ENCODE data around the gene PTP4A1. TPM values are rescaled to one million over a fixed set of nuclear protein-coding genes. Genes with fewer than 3 reads are reported as not detected.

PTP4A1 gene
- total and polyA plus RNA-seq, 2 of the 13 experiments (the other 11 are each of a cell fraction or from before 2014, with no cell fraction given): 141 to 376 TPM

DNA sequence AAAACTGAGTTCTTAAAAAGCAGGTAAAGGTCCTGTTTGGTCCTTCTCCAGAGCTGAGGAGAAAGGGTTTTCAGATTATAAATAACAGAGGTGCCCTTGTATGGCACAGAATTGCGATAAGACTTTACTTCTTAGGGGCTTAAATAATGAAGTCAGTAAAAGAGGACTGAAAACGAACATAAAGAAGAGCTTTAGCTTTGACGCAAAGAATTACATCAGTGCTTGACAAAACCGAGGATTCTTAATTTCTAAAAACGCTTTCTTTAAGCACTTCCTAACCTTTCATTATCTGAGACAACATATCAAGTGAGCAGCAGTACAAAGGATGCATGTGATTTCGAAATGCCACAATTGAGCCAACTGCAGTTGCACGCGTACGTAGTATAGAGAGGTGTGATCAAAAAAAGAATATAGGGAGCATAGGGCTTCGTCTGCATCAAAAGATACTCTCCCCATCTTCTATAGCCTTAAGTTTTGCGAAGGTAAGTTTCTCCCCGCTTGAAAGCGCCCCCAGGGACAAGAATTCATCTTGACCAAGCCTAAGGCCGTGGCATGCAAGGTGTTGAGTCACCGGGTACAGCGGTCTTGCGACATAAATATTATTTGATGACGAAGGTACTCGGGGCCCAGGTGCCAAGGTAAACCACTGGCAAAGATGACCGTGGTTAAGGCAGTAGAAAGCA is 778 bp upstream of the PTP4A1 start (continued):
- TF ChIP-seq KAT7 (CRISPR knock-in tag; IDR thresholded peaks at IDR 0.05; ENCODE audit: borderline replicate concordance) (peak; percentile 71; the same call in 1 of the 2 replicates), THAP11 (CRISPR knock-in tag; IDR thresholded peaks at IDR 0.05) (peak; percentile 9; the same call in 1 of the 2 replicates), ETV5 (CRISPR knock-in tag; IDR thresholded peaks at IDR 0.05; ENCODE audit: borderline replicate concordance) (0 out of 2 replicates have a peak, but pooled peaks have one; percentile 9), NR2F6 (IDR thresholded peaks at IDR 0.05) (no peak), NR2F6 (CRISPR knock-in tag; IDR thresholded peaks at IDR 0.05) (0 out of 2 replicates have a peak, but pooled peaks have one; percentile 26), NBN (conservative IDR thresholded peaks at IDR 0.05) (no peak), ZBTB8A (CRISPR knock-in tag; IDR thresholded peaks at IDR 0.05; ENCODE audit: borderline replicate concordance, low read depth) (no peak), GATAD2A (CRISPR knock-in tag; IDR thresholded peaks at IDR 0.05) (peak; percentile 84), ZNF160 (CRISPR knock-in tag; IDR thresholded peaks at IDR 0.05) (no peak), MAF1 (CRISPR knock-in tag; IDR thresholded peaks at IDR 0.05; ENCODE audit: borderline replicate concordance) (0 out of 2 replicates have a peak, but pooled peaks have one; percentile 39), TRIM24 (CRISPR knock-in tag; IDR thresholded peaks at IDR 0.05) (no peak)
- TF ChIP-seq, protein P1, sequence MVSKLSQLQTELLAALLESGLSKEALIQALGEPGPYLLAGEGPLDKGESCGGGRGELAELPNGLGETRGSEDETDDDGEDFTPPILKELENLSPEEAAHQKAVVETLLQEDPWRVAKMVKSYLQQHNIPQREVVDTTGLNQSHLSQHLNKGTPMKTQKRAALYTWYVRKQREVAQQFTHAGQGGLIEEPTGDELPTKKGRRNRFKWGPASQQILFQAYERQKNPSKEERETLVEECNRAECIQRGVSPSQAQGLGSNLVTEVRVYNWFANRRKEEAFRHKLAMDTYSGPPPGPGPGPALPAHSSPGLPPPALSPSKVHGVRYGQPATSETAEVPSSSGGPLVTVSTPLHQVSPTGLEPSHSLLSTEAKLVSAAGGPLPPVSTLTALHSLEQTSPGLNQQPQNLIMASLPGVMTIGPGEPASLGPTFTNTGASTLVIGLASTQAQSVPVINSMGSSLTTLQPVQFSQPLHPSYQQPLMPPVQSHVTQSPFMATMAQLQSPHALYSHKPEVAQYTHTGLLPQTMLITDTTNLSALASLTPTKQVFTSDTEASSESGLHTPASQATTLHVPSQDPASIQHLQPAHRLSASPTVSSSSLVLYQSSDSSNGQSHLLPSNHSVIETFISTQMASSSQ (IDR thresholded peaks at IDR 0.05; ENCODE audit: low read depth): peak; percentile 36; the same call in 1 of the 2 replicates
- TF ChIP-seq, protein P1 (CRISPR knock-in tag; IDR thresholded peaks at IDR 0.05; ENCODE audit: borderline replicate concordance): no peak
- TF ChIP-seq, protein P2, sequence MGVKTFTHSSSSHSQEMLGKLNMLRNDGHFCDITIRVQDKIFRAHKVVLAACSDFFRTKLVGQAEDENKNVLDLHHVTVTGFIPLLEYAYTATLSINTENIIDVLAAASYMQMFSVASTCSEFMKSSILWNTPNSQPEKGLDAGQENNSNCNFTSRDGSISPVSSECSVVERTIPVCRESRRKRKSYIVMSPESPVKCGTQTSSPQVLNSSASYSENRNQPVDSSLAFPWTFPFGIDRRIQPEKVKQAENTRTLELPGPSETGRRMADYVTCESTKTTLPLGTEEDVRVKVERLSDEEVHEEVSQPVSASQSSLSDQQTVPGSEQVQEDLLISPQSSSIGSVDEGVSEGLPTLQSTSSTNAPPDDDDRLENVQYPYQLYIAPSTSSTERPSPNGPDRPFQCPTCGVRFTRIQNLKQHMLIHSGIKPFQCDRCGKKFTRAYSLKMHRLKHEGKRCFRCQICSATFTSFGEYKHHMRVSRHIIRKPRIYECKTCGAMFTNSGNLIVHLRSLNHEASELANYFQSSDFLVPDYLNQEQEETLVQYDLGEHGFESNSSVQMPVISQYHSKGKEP (CRISPR knock-in tag; IDR thresholded peaks at IDR 0.05): no peak
- TF ChIP-seq, protein P3, sequence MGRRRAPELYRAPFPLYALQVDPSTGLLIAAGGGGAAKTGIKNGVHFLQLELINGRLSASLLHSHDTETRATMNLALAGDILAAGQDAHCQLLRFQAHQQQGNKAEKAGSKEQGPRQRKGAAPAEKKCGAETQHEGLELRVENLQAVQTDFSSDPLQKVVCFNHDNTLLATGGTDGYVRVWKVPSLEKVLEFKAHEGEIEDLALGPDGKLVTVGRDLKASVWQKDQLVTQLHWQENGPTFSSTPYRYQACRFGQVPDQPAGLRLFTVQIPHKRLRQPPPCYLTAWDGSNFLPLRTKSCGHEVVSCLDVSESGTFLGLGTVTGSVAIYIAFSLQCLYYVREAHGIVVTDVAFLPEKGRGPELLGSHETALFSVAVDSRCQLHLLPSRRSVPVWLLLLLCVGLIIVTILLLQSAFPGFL (CRISPR knock-in tag; IDR thresholded peaks at IDR 0.05): 0 out of 2 replicates have a peak, but pooled peaks have one; percentile 28
- TF ChIP-seq, protein P4, sequence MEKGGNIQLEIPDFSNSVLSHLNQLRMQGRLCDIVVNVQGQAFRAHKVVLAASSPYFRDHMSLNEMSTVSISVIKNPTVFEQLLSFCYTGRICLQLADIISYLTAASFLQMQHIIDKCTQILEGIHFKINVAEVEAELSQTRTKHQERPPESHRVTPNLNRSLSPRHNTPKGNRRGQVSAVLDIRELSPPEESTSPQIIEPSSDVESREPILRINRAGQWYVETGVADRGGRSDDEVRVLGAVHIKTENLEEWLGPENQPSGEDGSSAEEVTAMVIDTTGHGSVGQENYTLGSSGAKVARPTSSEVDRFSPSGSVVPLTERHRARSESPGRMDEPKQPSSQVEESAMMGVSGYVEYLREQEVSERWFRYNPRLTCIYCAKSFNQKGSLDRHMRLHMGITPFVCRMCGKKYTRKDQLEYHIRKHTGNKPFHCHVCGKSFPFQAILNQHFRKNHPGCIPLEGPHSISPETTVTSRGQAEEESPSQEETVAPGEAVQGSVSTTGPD (CRISPR knock-in tag; IDR thresholded peaks at IDR 0.05): no peak
- TF ChIP-seq, protein P5, sequence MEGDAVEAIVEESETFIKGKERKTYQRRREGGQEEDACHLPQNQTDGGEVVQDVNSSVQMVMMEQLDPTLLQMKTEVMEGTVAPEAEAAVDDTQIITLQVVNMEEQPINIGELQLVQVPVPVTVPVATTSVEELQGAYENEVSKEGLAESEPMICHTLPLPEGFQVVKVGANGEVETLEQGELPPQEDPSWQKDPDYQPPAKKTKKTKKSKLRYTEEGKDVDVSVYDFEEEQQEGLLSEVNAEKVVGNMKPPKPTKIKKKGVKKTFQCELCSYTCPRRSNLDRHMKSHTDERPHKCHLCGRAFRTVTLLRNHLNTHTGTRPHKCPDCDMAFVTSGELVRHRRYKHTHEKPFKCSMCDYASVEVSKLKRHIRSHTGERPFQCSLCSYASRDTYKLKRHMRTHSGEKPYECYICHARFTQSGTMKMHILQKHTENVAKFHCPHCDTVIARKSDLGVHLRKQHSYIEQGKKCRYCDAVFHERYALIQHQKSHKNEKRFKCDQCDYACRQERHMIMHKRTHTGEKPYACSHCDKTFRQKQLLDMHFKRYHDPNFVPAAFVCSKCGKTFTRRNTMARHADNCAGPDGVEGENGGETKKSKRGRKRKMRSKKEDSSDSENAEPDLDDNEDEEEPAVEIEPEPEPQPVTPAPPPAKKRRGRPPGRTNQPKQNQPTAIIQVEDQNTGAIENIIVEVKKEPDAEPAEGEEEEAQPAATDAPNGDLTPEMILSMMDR (CRISPR knock-in tag; IDR thresholded peaks at IDR 0.05): peak; percentile 26
- TF ChIP-seq, protein P6, sequence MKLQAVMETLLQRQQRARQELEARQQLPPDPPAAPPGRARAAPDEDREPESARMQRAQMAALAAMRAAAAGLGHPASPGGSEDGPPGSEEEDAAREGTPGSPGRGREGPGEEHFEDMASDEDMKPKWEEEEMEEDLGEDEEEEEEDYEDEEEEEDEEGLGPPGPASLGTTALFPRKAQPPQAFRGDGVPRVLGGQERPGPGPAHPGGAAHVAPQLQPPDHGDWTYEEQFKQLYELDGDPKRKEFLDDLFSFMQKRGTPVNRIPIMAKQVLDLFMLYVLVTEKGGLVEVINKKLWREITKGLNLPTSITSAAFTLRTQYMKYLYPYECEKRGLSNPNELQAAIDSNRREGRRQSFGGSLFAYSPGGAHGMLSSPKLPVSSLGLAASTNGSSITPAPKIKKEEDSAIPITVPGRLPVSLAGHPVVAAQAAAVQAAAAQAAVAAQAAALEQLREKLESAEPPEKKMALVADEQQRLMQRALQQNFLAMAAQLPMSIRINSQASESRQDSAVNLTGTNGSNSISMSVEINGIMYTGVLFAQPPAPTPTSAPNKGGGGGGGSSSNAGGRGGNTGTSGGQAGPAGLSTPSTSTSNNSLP (IDR thresholded peaks at IDR 0.05; ENCODE audit: low read depth, low read length): peak; percentile 76; the same call in 1 of the 2 replicates
